NCI-H1930 (cell line): Measurements from ENCODE around the gene SLC9A5.

Experiments used
- DNase-seq, 2 experiments: peaks; one replicate each; lab custom pipeline; 2025; lab: John Stamatoyannopoulos, UW

Gene SLC9A5

DNA sequence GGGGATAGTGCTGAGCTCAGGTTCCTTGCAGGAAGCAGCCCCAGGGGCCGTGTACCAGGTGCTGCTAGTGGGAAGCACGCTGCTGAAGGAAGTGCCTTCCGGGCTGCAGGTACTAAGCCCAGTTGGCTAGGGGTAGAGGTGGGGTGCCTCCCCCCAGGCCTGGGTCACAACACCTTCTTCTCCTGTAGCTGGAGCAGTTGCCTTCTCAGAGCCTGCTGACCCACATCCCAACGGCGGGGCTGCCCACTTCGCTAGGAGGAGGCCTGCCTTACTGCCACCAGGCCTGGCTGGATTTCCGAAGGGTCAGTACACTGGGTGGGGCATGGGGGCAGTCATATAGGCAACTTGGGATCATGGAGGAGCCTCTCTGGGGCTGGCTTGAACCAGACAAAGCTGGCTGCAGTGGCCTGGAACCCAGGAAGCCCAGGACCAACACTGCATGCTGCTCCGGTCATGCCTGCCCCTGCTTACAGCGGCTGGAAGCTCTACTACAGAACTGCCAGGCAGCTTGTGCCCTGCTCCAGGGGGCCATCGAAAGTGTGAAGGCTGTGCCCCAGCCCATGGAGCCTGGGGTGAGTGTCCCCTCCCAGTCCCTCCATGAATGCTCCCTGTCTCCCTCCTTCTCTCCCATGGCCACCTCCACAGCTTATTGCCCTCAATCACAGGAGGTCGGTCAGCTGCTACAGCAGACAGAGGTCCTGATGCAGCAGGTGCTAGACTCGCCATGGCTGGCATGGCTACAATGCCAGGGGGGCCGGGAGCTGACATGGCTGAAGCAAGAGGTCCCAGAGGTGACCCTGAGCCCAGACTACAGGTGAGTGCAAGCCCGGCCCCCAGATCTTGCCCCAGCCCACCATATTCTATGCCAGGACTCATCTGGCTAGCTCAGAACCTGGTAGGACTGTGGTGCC, 33.0 kb downstream of the SLC9A5 start:
- no peak for DNase-seq

GRCh38 chr16:67282447-67282805, 33.6 kb downstream of the SLC9A5 start:
- DNase-seq, result no peak

DNA sequence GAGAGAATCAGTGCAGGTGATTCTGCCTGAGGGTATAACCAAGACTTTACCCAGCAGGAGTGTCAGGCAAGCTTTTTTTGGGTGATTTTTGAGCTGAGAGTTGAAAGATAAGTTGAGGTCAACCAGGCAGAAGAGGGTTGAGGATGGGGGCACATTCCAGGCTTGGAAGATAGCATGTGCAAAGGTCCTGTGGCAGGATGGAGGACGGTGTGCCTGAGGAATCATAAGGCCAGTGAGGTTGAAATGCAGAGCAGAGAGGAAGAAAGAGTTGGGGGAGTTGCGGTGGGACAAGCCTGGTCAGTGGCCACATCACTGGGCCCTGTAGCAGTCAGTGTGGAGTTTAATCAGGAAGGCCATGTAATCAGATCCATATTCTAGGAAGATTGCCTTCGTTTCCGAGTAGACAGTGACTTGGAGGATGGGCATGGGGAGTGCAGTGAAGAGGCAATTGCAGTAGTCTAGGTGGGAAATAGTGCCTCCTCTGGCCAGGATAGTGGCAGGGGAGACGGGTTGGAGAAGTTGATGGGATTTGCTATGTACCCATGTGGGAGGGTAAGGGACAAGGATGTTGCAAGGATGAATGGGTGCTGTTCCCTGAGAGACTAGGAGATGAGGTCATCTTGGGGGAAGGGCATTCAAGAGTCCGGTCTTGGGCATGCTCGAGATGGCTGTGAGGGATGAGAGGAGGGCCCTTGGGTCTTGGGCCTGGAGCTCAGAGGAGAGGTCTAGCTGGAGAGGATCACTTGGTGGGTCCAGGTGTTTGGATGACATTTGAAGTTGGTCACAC, 34.5 kb downstream of the SLC9A5 start:
- DNase-seq, result no peak

DNA sequence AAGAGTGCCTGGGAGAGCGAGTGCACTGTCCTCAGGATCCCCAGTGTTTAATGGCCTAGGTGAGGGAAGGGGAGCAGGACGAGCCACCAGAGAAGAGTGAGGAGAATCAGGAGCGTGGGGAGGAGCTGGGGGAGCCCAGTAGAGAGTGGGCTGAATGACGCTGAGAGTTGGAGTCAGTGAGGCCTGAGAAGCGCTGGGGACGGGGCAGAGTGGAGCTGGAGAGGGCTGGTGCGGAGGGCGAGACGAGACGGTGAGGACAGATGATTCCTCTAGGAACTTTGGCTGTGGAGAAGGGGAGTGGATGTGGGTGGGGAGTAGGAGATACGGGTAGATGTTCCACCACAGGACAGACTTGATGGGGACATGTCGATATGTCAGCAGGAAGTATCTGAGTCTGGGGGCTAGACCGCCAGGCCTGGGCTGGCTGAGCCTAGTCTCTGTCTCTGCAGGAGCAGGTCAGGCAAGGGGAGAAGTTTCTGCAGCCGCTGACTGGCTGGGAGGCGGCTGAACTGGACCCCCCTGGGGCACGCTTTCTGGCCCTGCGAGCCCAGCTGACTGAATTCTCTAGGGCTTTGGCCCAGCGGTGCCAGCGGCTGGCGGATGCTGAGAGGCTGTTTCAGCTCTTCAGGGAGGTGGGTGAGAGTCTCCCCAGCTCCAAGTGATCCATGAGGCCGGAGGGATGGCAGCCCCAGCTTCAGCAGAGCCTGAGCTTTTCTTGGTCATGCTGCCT, 35.2 kb downstream of the SLC9A5 start:
- no peak for DNase-seq

- no peak for DNase-seq
These were observed 36.2 kb downstream of the SLC9A5 start for GRCh38 chr16:67284699-67285646.

DNA sequence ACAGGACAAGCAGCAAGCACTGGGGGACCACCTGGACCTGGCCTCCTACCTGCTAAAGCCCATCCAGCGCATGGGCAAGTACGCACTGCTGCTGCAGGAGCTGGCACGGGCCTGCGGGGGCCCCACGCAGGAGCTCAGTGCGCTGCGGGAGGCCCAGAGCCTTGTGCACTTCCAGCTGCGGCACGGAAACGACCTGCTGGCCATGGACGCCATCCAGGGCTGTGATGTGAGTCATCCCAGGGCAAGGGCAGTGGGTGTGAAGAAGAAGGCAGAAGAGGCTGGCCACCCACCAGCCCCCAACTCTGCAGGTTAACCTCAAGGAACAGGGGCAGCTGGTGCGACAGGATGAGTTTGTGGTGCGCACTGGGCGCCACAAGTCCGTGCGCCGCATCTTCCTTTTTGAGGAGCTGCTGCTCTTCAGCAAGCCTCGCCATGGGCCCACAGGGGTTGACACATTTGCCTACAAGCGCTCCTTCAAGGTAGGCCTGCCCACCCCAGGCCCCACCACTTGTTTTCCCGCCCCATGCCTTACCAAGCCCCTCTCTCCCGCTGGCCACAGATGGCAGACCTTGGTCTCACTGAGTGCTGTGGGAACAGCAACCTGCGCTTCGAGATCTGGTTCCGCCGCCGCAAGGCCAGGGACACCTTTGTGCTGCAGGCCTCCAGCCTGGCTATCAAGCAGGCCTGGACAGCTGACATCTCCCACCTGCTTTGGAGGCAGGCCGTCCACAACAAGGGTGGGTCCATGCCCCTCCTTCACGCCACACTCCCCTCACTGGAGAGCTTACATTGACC, 37.9 kb downstream of the SLC9A5 start:
- DNase-seq, result no peak

DNA sequence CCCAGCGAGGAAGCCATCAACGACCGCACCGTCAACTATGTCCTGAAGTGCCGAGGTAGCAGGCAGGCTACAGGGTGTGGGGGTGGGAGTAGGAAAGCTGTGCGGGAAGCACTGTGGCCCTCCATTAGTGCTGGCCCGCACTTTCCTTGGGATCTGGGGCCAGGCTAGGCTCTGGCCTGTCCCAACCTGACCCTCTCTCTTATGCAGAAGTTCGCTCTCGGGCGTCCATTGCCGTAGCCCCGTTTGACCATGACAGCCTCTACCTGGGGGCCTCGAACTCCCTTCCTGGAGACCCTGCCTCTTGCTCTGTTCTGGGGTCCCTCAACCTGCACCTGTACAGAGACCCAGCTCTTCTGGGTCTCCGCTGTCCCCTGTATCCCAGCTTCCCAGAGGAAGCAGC, 39.2 kb downstream of the SLC9A5 start:
- DNase-seq, result no peak

GRCh38 chr16:67291461-67291860, 42.7 kb downstream of the SLC9A5 start:
- no peak for DNase-seq

- DNase-seq, result no peak
These were observed 45.5 kb downstream of the SLC9A5 start for GRCh38 chr16:67294171-67294757.

DNA sequence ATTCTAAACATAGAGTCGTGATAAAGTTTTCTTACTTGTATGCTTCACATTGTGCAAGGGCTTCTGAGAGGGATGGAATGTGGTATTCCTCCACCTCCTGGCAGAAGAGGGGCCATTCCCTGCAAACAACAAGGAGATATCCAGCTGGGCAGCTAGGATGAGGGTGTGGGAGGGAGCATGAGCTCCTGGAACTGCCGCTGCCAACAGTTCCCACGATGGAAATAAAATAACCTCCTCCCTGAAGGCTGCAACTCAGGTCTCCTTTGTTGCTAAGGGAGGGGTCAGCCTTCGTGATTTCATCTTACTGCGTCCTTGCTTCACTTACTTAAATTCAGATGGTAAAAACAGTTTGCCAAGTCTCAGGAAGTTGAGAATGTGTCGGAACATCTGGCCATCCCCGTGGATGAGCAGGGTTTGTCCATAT, 46.2 kb downstream of the SLC9A5 start:
- DNase-seq, result no peak

GRCh38 chr16:67296420-67296819, 47.6 kb downstream of the SLC9A5 start:
- DNase-seq, result no peak

GRCh38 chr16:67298277-67298676, 49.5 kb downstream of the SLC9A5 start:
- DNase-seq, result no peak

GRCh38 chr16:67299269-67299668, 50.5 kb downstream of the SLC9A5 start:
- DNase-seq, result no peak

DNA sequence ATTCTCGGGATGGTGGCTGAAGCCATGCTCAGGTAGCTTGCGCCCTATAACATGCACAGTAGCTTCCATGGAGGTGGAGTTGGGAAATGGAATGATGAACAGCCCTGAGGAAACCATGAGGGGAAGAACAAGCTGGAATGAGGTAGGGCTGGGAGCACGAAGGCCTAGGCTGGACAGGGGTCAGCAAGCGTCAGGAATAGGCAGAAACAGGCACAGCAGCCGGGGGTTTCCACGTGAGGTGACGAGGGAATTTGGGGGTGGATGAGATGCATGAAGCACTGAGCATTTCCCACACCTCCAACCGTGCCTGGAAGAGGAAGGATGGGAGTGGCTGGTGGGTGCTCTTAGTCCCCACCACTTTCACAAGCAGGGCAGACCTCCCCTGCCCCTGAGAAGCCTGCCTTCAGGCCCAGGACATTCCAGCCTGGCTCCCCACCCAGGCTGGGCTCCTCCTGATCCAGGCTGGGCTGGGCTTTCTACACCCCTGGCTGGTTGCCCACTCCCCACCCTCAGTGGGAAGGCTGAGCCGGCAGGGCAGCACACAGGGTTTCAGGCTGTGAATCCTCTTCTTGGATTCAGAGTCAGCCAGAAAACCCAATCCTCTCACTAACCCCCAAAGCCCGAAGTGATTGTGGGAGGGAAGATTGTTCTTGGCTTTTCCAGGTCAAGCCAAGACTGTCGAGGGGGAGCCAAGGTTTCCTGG, 52.5 kb downstream of the SLC9A5 start:
- no peak for DNase-seq

DNA sequence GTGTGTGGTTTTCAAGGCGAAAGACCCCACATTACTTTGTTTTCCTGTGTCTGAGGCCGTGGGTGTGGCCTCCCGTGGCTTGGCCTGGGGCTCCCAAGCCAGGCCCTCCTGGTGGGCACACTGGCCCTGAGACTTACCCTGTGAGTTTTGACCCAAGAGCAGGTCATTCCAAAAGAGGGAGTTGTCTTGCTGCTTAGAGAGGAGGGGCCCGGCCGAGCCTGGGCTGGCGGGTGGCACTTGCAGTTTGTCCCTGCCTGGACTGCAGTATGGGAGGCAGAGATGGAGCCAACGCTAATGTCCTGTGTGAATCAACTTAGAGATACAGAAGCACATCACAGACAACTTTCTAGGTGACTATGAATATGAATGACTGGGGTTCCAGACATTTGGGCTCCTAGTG, 53.3 kb downstream of the SLC9A5 start:
- DNase-seq, result no peak

- DNase-seq, result no peak
These were observed 54.2 kb downstream of the SLC9A5 start for GRCh38 chr16:67302970-67303369.

DNA sequence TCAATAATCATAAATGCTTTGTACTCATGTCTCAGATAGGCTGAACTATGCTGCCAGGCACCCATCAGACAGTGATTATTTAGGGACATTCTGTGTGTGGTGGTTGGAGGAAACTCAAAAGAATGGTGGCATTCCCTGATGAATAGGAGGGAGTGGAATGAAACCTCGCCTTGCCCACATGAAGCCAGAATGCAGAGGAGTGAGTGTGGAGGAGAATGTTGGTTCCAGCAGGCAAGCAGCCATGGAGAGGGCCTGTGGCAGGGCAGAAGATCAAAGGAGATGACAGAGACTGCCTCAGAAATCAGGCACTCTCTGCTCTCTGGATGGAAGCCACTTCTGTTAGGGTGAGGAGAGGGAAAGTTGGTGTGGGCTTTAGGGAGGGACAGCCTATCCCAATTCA, 55.2 kb downstream of the SLC9A5 start:
- no peak for DNase-seq

DNA sequence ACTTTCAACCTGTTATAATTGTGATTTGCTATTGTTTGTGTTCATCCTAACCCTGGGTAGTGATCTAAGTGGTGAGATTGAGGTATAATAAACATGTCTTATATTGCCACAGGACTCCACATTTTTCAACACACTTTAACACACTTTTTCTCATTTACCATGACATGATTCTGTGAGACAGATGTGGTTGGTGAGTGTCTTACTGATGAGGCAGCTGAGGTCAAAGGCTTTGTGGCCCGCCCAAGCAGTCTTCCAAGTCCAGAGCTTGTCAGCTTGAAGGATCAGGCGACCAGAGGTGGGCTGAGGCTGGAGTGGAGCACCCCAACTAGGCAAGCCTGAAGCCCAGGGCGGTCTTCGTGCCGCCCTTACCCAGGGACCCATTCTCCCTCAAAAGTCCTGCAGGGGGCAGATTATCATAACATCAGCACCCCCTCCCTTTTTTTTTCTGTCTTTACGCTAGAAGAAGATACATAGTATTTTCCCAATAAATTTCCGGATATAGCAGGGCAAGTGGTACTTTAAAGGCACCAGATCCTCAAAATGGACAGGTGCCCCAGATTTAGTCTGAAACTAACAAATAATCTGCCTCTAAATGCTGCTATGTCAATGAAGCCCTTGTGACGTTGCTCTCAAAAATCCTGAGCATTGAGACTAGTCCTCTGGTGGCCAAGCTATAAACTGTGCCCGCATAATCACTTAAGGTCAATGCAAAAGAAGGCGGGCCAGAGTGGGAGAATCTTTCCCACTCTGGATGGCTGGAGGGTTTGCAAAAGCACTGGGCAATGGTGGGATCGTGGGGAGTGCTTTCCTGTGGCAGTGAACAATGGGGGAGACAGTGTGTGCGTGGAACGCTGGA, 56.7 kb downstream of the SLC9A5 start:
- no peak for DNase-seq

- no peak for DNase-seq
These were observed 61.8 kb downstream of the SLC9A5 start for GRCh38 chr16:67310561-67310960.
